ENCODE results near the gene TMEM243.
A peak's percentile ranks its signal among the peaks of the same experiment; 100 is the strongest.

Gene TMEM243

DNA sequence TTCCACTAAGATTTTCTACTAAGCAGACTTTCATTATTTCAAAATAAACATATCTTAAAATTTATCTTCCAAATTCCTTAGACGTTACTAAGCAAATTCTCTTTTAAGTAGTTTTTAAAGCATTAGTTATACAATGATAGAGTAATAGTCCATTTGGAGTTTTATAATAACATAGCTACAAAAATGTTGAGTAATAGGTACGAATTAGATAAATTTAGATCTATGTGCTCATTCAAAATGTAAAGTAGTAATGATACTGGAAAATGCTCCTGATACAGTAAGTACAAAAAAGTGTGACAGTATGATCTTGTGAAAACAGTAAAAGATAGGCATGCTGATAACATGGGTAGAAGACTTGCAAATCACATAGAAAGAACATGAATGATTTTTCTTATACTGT, 62.8 kb downstream of the TMEM243 start:
- no peak for DNase-seq (ENCODE audit: low spot score)

DNA sequence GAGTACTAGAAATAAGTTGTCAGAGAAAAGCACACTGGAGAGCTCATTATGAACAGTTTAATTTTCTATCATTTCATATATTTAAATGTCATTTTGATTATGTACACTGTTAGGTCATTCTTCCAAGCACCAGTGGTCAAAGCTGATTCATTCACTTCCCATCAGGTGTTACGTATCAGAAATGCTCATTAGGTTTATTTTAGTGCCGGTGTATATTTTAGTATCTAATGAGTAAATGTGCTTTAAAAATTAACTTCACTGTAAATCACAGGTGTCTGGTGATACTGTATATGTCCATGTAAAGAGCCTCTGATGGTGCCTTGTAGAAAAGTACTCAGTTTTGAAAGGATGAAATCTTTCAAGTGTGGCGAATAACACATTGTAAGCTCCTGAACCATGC, 63.7 kb downstream of the TMEM243 start:
- no peak for DNase-seq (ENCODE audit: low spot score)

DNA sequence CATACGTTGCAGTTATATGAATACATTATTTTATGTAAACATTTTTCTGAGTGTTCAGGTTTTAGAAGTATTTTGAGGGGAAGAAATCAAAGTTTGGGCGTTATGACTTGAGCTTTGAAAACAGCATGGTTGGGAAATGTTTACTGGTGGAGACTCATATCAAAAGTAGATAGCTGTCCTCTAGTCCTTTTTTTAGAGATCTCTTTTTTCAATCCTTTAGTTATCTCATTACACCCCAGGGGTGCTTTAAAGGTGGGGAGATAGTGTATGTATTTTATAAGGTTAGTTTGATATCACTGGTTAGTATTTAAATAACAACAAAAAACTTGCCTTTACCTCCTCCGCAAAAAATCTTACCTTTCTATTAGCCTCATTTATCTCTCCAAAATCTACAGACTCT, 65.0 kb downstream of the TMEM243 start:
- no peak for DNase-seq (ENCODE audit: low spot score)

DNA sequence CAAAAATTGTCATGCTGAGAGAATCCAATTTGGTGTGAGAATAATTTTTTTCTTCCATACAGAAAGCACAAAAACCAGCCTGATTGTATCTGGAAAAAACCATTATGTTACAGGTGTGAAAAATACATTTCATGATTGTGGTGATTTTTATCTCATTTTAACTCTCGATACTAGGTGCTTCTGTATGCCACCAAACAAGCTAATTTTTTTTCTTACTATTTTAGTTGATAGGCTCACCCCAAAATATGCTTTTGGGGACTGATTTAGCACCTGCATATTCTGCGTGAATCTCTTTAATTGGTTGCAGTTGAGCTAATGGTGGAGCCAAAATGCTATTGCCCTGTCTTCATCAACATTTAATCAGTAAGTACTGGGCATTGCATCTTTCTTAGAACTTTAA, 65.4 kb downstream of the TMEM243 start:
- no peak for DNase-seq (ENCODE audit: low spot score)

DNA sequence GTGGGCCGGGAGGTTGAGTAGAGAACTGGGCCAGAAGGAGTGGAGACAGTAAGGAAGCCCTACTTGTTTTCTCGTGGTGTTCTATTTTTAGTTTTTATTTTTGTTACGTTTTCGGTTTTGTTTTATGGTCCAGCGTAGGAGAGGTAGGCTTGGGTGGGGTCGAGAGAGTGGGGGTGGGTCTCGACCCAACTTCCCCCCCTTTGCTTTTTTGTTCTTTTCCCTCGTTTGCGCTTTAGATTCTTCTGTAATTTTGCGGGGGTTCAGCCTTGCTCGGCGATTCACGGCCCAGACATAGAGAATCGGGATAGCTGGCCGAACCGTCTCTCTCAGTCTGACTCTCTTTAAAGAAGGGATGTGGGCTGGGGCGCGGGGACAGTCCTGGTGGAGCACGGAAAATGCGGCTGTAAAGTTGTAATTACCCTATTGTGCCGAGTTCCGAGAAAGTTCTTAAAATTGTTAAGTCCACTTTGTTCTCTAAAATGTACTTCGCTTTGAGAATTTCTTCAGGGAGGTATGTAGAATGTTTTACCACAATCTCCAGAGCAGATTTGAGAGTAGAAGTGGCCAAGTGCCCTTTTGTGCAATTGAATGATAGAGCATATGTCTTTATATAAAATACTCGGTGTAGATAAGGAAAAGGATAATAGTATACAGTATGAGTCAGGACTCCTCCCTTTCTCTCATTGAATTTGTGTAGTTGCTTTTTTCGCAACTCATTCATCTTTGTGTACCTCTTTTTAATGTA, 66.5 kb downstream of the TMEM243 start:
- peak; percentile 49 for DNase-seq (ENCODE audit: low spot score)

DNA sequence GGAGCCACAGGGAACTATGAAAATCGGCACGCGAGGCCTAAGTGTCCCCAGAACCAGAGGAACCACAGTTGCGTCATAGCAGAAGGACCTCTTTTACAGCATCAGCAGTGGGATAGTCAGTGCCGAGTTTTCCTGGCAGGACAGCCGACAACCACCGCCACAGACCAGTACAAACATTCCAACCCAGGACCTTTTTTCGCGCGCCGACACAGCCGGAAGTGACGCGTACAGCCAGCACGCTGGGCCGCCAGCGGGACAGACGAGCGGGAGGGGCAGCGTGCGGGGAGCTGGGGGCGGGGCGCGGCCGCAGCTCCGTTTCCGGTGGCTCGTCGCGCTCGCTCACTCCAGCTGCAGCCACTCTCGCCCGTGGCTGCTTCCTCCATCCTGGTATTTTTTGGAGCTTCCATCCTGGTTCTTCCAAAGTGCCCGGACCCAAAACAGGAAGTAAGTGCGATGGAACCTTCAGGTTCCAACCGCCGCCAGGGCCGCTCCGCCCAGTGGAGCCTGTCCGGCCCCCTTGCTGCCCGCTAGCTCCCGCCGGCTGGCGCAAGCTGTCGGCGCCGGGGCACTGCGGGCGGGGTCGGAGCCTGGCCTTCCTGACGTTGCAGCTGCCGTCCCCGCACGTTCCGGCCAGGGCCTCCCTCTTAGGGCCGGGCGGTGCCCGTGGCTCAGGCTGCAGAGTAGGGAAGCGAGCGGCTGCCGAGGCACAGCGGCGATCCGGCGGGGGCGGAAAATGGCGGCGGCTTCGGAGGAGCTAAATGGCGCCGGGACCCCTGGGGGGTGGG, 67.2 kb downstream of the TMEM243 start, which contains the start of gene DMTF1:
Gene DMTF1 (plus strand): TSS at position 342 of the 785 bp plus-strand sequence. CDS start 12,489 bp downstream, outside the sequence.
- DNase-seq (ENCODE audit: low spot score), result peak; percentile 95

DNA sequence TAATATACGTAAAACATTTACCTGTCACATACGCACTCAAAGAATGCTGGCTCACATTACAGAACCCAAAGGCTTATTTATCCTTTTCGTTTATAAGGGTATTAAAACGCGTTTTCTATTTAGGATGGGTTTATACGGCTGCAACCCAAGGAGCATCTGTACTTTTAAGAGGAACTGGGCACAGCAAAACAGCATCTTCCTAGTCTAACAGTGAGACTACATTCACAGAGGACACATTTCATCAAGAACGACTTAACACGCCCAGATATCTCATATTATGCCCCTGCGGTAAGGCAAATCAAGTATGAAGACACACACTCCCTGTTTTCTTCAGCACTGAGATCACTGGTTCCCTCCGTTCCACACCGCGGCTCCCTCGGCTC, 67.8 kb downstream of the TMEM243 start:
- no peak for DNase-seq (ENCODE audit: low spot score)

DNA sequence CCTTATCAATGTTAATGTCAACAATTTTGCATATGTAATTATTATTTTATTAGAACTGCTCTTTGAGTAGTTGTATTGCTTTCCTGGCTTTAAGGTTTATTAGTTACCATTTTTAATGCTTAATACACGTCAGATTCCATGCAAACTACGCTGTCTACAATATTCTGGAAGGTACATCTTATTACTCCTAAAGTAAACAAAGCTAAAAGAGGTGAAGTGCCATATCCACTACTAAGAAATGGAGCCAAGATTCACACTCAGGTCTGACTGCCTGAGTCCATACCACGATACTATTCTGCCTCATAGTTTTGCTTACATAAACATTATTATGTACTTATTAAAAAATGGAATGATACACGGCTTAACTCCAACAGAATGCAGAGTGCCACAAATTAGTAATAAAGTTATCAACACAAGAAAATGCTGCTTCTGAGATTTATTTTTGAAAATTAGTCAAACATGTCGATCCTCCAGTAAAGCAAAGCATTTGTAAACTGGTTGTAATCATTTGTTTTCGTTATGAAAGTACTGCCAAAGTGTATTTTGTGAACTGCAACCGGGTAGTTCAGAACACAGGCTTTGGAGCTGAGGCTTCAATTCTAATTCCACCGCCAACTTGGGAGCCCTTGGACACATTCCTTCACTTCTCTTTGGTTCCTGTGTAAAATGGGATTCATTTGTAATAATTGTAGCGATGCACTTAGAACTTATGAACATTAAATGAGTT, 68.4 kb downstream of the TMEM243 start:
- DNase-seq (ENCODE audit: low spot score), result no peak

DNA sequence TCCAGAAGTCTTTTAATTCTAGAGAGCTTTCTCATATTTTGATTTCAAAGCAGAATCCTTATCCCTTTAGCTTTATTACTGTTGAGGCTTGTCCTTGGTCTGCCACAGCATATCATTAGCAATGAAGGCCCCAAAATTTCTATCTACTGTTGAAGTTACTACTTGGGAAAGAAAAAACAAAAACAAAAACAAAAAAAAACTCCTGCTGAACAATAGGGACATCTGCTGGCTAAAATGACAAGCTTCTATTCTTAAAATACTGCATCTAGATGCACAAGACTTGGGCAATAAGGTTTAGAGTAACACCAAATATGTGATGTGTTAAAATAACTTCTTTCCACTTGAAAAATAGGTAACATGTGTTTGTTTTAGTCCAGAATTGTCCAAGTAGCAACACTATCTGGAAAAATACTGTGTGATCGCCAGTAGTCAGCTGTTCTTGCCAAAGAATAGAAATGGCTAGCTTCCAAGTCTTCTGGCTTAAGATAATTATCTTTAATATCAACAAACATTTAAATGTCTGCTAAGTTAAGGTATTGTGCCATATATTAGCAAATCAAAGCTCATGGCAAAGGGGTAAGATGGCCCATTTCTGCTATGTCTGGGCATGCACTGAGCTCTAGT, 71.1 kb downstream of the TMEM243 start:
- DNase-seq (ENCODE audit: low spot score), result peak; percentile 61

DNA sequence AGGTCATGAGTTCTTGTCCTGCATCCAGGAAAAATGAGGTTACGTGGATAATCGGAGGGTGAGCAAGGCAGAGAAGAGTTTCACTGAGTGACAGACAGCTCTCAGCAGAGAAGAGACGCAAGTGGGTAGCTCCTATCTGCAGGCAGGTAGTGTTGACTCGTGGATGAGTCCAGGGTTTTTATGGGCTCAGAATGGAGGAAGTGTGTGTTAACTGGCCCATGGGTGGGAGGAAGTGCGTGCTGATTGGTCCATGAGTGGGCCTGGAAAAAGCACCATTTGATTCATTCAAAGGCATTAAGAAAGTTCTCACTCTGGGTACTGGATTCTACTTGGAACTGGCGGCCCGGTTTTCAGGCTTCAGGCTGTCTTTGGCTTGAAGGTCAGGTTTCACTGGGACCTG, 72.0 kb downstream of the TMEM243 start:
- no peak for DNase-seq (ENCODE audit: low spot score)

DNA sequence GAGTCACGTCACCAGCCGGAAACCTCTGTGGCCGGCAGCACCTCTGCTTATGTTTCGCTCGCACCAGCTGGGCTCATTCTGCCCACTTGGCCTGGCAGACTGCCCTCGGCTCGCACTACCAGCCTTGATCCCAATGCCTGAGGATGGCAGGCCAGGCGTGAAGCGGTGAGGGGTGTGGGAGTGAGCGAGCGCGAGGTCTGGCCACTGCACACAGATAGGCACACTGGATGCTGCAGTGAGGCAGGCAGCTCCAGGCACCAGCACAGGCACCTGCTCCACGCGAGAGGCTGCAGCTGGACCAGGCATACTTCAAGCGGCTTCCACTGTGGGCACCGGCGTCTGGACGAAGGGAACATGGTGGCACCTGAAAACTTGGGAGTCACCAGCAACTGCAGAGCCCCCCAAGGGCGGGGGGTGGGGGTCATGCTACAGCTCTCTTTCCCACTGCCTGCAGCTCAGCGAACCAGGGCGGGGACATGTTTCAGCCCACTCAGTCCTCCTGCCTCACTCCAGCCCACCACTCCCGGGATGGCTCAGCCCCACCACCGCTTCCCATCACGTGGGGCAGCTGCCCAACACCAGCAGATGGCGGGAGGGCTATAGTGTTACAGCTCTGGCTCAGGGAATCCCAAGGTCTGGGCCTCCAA, 72.7 kb downstream of the TMEM243 start:
- no peak for DNase-seq (ENCODE audit: low spot score)

Data from cerebellar cortex (tissue), 1 donor.